HEK293T (cell line): ENCODE results near the gene OR51T1.

Experiments
- CTCF ChIA-PET: fragments of 350-600 bp; formaldehyde crosslinking; extraction: SDS; loops from one replicate; lab custom pipeline; 2021; ENCODE audit warnings: antibody characterized with exemption, inconsistent platforms; lab: Yijun Ruan, JAX
- POLR2A ChIA-PET: fragments of 350-600 bp; formaldehyde crosslinking; extraction: SDS; loops from one replicate; lab custom pipeline; 2020; ENCODE audit warnings: antibody characterized with exemption, inconsistent platforms; lab: Yijun Ruan, JAX
- DNase-seq: peaks from one replicate; pipeline ENCODE4 v3.0.0; 2012; ENCODE audit warnings: mixed read lengths; ENCODE audit errors: extremely low spot score
- ARNT ChIP-seq: fragments of 450-650 bp; IDR thresholded peaks from 2 replicates; pipeline ENCODE4 v1.6.1; 2017; ENCODE audit warnings: mild to moderate bottlenecking
- BHLHE40 ChIP-seq: fragments of 450-650 bp; IDR thresholded peaks from 2 replicates; pipeline ENCODE4 v1.6.1; 2016; ENCODE audit warnings: mild to moderate bottlenecking, moderate library complexity, borderline replicate concordance
- CTBP1 ChIP-seq: fragments of 450-650 bp; IDR thresholded peaks from 2 replicates; pipeline ENCODE4 v1.6.1; 2016; ENCODE audit warnings: borderline replicate concordance
- ELF4 ChIP-seq: fragments of 450-650 bp; IDR thresholded peaks from 2 replicates; pipeline ENCODE4 v1.6.1; 2017; ENCODE audit warnings: antibody characterized with exemption
- FOXA1 ChIP-seq: fragments of 450-650 bp; IDR thresholded peaks from 2 replicates; pipeline ENCODE4 v1.6.1; 2016; ENCODE audit warnings: mild to moderate bottlenecking
- FOXK2 ChIP-seq: fragments of 450-650 bp; IDR thresholded peaks from 2 replicates; pipeline ENCODE4 v1.6.1; 2016; ENCODE audit warnings: mild to moderate bottlenecking
- FOXM1 ChIP-seq: fragments of 450-650 bp; IDR thresholded peaks from 2 replicates; pipeline ENCODE4 v1.6.1; 2017; ENCODE audit warnings: mild to moderate bottlenecking, borderline replicate concordance
- HDGF ChIP-seq: fragments of 450-650 bp; IDR thresholded peaks from 2 replicates; pipeline ENCODE4 v1.6.1; 2017; ENCODE audit warnings: antibody characterized with exemption, borderline replicate concordance
- L3MBTL2 ChIP-seq: fragments of 450-650 bp; conservative IDR thresholded peaks from 2 replicates; pipeline ENCODE4 v1.6.1; 2016; ENCODE audit warnings: mild to moderate bottlenecking
- LEF1 ChIP-seq: fragments of 450-650 bp; IDR thresholded peaks from 2 replicates; pipeline ENCODE4 v1.6.1; 2017; ENCODE audit warnings: mild to moderate bottlenecking, borderline replicate concordance
- NFRKB ChIP-seq: fragments of 450-650 bp; IDR thresholded peaks from 2 replicates; pipeline ENCODE4 v1.6.1; 2016; ENCODE audit warnings: mild to moderate bottlenecking, moderate library complexity
- SP1 ChIP-seq: fragments of 450-650 bp; IDR thresholded peaks from 2 replicates; pipeline ENCODE4 v1.6.1; 2017
- SUZ12 ChIP-seq: fragments of 450-650 bp; IDR thresholded peaks from 2 replicates; pipeline ENCODE4 v1.6.1; 2016; ENCODE audit warnings: mild to moderate bottlenecking
- TARDBP ChIP-seq: fragments of 450-650 bp; IDR thresholded peaks from 2 replicates; pipeline ENCODE4 v1.6.1; 2016
- ZNF384 ChIP-seq: fragments of 450-650 bp; IDR thresholded peaks from 2 replicates; pipeline ENCODE4 v1.6.1; 2016
- TF ChIP-seq, protein P1 (sequence below): fragments of 450-650 bp; IDR thresholded peaks from 2 replicates; pipeline ENCODE4 v1.6.1; 2016

Gene OR51T1

GRCh38 chr11:4921796-4922195, 40.1 kb downstream of the OR51T1 start:
- ChIA-PET CTCF (no interaction called here), POLR2A (no interaction called here)
- TF ChIP-seq SUZ12, result no peak
- no peak for TF ChIP-seq FOXK2
- TF ChIP-seq SP1, result no peak
- no peak for TF ChIP-seq ZNF384
- no peak for TF ChIP-seq NFRKB
- no peak for TF ChIP-seq BHLHE40
- no peak for TF ChIP-seq FOXA1
- no peak for TF ChIP-seq TARDBP
- no peak for TF ChIP-seq ARNT
- TF ChIP-seq, protein P1, sequence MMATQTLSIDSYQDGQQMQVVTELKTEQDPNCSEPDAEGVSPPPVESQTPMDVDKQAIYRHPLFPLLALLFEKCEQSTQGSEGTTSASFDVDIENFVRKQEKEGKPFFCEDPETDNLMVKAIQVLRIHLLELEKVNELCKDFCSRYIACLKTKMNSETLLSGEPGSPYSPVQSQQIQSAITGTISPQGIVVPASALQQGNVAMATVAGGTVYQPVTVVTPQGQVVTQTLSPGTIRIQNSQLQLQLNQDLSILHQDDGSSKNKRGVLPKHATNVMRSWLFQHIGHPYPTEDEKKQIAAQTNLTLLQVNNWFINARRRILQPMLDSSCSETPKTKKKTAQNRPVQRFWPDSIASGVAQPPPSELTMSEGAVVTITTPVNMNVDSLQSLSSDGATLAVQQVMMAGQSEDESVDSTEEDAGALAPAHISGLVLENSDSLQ, result no peak
- TF ChIP-seq L3MBTL2, result no peak
- no peak for TF ChIP-seq ELF4
- no peak for TF ChIP-seq HDGF
- TF ChIP-seq FOXM1, result no peak
- TF ChIP-seq CTBP1, result no peak
- TF ChIP-seq LEF1, result no peak
- no peak for DNase-seq

DNA sequence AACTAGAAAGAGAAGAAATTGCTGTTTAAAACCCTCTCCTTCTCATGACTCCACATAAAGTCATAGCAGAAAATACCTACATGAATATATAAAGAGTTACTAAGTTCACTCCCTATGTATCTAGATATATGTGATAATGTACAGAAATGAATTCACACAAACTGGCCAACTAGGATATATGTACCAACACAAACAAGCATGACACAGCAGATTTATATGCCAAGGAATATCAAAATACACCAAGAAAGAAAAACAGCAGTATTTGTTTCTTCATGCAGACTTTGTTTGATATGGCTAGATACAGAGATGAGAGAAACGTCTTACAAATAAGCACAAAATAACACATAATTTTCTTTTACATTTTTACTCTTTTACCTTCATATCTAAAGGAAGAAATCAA, 40.6 kb downstream of the OR51T1 start:
- ChIA-PET CTCF (no interaction called here), POLR2A (no interaction called here)
- DNase-seq, result no peak
- TF ChIP-seq SP1, result no peak
- TF ChIP-seq CTBP1, result no peak
- no peak for TF ChIP-seq FOXK2
- no peak for TF ChIP-seq ELF4
- TF ChIP-seq, protein P1, result no peak
- no peak for TF ChIP-seq FOXM1
- no peak for TF ChIP-seq LEF1
- no peak for TF ChIP-seq NFRKB
- TF ChIP-seq ARNT, result no peak
- TF ChIP-seq SUZ12, result no peak

- TF ChIP-seq ARNT (no peak), ZNF384 (no peak), NFRKB (no peak), SUZ12 (no peak), BHLHE40 (no peak), FOXA1 (no peak), SP1 (no peak), FOXK2 (no peak), TARDBP (no peak), L3MBTL2 (no peak), HDGF (no peak)
- TF ChIP-seq, protein P1, result no peak
- no peak for DNase-seq
- ChIA-PET CTCF (no interaction called here), POLR2A (no interaction called here)
Observed at GRCh38 chr11:4924239-4924638, 42.5 kb downstream of the OR51T1 start, which contains the start of gene OR51G1. TSS of gene OR51G1 (minus strand) at chr11:4924339. CDS start at chr11:4924339, 0 bp downstream.

DNA sequence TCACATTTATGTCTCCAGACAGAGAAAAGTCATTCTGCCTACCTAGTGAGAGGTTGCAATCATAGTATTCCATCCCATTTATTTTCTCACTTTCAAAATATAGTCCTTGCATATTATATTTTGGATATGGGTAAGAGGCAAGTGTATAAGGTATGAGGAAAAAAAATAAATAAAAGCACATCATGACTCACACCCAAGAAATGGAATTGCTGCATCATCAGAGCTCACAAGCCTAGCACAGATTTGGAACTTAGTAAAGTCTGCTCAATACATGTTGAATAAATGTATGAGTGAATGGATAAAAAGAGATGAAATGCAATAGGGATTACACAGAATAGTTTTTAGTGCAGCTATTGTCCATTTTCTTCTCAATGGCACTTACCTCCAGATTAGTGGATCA, 44.9 kb downstream of the OR51T1 start:
- DNase-seq, result no peak
- TF ChIP-seq CTBP1 (no peak), LEF1 (no peak)
- CTCF ChIA-PET, result no interaction called here
- POLR2A ChIA-PET, result no interaction called here
